ENCODE results near the gene MSRB1. TPM values are rescaled to one million over a fixed set of nuclear protein-coding genes. Genes with fewer than 3 reads are reported as not detected.
A peak's percentile ranks its signal among the peaks of the same experiment; 100 is the strongest.
"Not testable (repeated sequence)": the region's sequence is repeated elsewhere in the genome, so short reads cannot be mapped to it uniquely, and the experiment has no call there.

Gene MSRB1
- total RNA-seq, 2 donors from 2014 or later = 36.8 to 38.6 TPM

- Histone ChIP-seq H3K9me3 (no peaks in the 10 kb centered on the region), H3K27me3 (no peaks in the 10 kb centered on the region), H3K27ac (peak overlapping the region in 3 of 4 donors; percentile 15 to 85 (median 75)), H3K36me3 (replicated peaks in 1 of 2; ENCODE audit: insufficient read depth in 1 of 2, low read depth in 2 of 2) (peaks cover 4 to 8% of the 10 kb centered on the region in 2 donors), H3K4me1 (peaks cover 50% of the 10 kb centered on the region), H3K4me3 (no peak overlapping the region)
- no peak for TF ChIP-seq CTCF (IDR thresholded peaks at IDR 0.05)
- TF ChIP-seq POLR2A (IDR thresholded peaks at IDR 0.05) = peak in 2 of 3 donors; percentile 30 to 38
- DNase-seq = peak in 2 of 4 donors; percentile 20 to 46
- 37 to 38% methylated on average over 20 of the region's 20 CpGs for WGBS, 2 donors
- intact Hi-C loops (cut with DNase I) = no loop called here
- ATAC-seq = no peak
Observed at GRCh38 chr16:1960665-1961630, 17.9 kb upstream of the MSRB1 start.

DNA sequence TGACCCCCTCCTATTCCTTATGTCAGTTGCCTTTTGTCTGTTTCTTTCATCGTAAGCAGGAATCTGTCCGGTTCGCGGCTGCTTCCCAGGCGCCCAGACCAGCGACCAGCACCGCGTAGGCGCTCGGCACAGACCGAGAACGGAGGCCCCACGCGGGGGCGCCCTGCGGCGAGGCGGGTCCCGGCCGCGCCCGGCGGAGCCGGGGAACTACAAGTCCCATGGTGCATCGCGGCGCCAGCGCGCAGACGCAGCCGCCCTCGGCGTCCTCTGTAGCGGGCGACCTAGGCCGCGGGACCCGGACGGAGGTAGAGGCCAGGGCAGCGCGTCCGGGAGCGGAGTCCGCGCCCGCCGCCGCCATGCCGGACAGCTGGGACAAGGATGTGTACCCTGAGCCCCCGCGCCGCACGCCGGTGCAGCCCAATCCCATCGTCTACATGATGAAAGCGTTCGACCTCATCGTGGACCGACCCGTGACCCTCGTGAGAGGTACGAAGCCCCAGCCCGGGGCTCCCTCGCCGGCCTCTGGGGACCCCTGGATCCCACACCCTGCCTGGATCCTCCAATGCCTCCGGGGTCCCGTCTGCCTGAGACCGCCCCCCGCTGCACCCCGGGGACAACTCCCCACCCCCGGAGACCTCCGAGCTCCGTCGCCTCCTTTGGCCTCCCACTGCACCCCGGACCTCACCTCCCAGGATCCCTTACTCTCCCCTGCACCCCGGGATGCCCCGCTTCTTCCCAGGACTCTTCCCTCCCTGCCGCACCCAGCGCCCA lies 16.5 kb upstream of the MSRB1 start, which contains the start of gene NDUFB10:
TSS of gene NDUFB10 (plus strand) at position 270 of the 771 bp plus-strand sequence. CDS start at position 357, 87 bp downstream.
- H3K27me3 ChIP-seq = no peaks in the 10 kb centered on the region
- peak; percentile 51 to 86 (median 63) for TF ChIP-seq CTCF (IDR thresholded peaks at IDR 0.05)
- TF ChIP-seq POLR2A (IDR thresholded peaks at IDR 0.05) = peak; percentile 92 to 95 (median 93)
- H3K4me1 ChIP-seq = peaks cover 51% of the 10 kb centered on the region
- DNase-seq = peak; percentile 95 to 96 (median 95)
- peak within 1 kb of the TSS; percentile 49 to 86 (median 80) for H3K27ac ChIP-seq
- peak within 1 kb of the TSS; percentile 78 to 91 for H3K4me3 ChIP-seq
- WGBS, 2 donors = 0 to 1% methylated on average over 31 to 71 of the region's 79 CpGs
- H3K36me3 ChIP-seq (replicated peaks in 1 of 2; ENCODE audit: insufficient read depth in 1 of 2, low read depth in 2 of 2) = peaks cover 4 to 8% of the 10 kb centered on the region in 2 donors
- peak; percentile 93 for ATAC-seq
- intact Hi-C loops (cut with DNase I) = no loop called here
- H3K9me3 ChIP-seq = no peaks in the 10 kb centered on the region

- WGBS, 2 donors = 21 to 26% methylated on average over 6 to 13 of the region's 14 CpGs
- TF ChIP-seq POLR2A (IDR thresholded peaks at IDR 0.05) = no peak
- no peak for TF ChIP-seq CTCF (IDR thresholded peaks at IDR 0.05)
- H3K27ac ChIP-seq = peak overlapping the region in 3 of 4 donors; percentile 75 to 86 (median 85)
- ATAC-seq (no peak), DNase-seq (peak in 1 of 4 donors; percentile 37)
- H3K4me3 ChIP-seq = no peak overlapping the region
- H3K36me3 ChIP-seq (replicated peaks in 1 of 2; ENCODE audit: insufficient read depth in 1 of 2, low read depth in 2 of 2) = peaks cover 4 to 8% of the 10 kb centered on the region in 2 donors
- no peaks in the 10 kb centered on the region for H3K27me3 ChIP-seq
- peaks cover 54% of the 10 kb centered on the region for H3K4me1 ChIP-seq
- H3K9me3 ChIP-seq = no peaks in the 10 kb centered on the region
- intact Hi-C loops (cut with DNase I) = no loop called here
Observed at GRCh38 chr16:1958715-1959268, 15.8 kb upstream of the MSRB1 start.

DNA sequence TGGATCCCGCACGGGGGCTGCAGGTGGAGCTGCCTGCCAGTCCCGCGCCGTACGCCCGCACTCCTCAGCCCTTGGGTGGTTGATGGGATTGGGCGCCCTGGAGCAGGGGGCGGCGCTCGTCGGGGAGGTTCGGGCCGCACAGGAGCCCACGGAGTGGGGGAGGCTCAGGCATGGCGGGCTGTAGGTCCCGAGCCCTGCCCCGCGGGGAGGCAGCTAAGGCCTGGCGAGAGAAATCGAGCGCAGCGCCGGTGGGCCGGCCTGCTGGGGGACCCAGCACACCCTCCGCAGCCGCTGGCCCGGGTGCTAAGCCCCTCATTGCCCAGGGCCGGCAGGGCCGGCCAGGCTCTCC lies 15.1 kb upstream of the MSRB1 start:
- WGBS, 2 donors = 82% methylated on average over 22 of the region's 30 CpGs; no CpG with 5 or more reads in 1 of the 2 donors
- ATAC-seq; H3K4me3 ChIP-seq; DNase-seq; H3K9me3 ChIP-seq; H3K27ac ChIP-seq; H3K36me3 ChIP-seq (replicated peaks in 1 of 2; ENCODE audit: insufficient read depth in 1 of 2, low read depth in 2 of 2); H3K27me3 ChIP-seq; intact Hi-C loops (cut with DNase I): not testable (repeated sequence)
- H3K4me1 ChIP-seq = peaks cover 47% of the 10 kb centered on the region

GRCh38 chr16:1957434-1958142 lies 14.6 kb upstream of the MSRB1 start:
- intact Hi-C loops (cut with DNase I); H3K36me3 ChIP-seq (replicated peaks in 1 of 2; ENCODE audit: insufficient read depth in 1 of 2, low read depth in 2 of 2); H3K4me3 ChIP-seq; ATAC-seq; H3K27me3 ChIP-seq; H3K27ac ChIP-seq; DNase-seq; H3K9me3 ChIP-seq: not testable (repeated sequence)
- peaks cover 42% of the 10 kb centered on the region for H3K4me1 ChIP-seq
- 80% methylated on average over 15 to 19 of the region's 22 CpGs for WGBS, 2 donors
